NB4 (cell line): ENCODE measurements around the gene CFAP46.

Source experiments
- CTCF ChIP-seq: IDR thresholded peaks from one replicate; pipeline ENCODE4 v1.5.1; 2012; ENCODE audit warnings: low read depth, low read length
- MYC ChIP-seq: IDR thresholded peaks from 2 replicates; pipeline ENCODE4 v1.6.1; 2011; ENCODE audit warnings: low read depth, low read length

- TF ChIP-seq CTCF: no peak
- no peak for TF ChIP-seq MYC
Observed at GRCh38 chr10:132911786-132912097, 30.6 kb downstream of the CFAP46 start.
